Measurements from ENCODE around the gene FOXP1.

The FOXP1 gene

DNA sequence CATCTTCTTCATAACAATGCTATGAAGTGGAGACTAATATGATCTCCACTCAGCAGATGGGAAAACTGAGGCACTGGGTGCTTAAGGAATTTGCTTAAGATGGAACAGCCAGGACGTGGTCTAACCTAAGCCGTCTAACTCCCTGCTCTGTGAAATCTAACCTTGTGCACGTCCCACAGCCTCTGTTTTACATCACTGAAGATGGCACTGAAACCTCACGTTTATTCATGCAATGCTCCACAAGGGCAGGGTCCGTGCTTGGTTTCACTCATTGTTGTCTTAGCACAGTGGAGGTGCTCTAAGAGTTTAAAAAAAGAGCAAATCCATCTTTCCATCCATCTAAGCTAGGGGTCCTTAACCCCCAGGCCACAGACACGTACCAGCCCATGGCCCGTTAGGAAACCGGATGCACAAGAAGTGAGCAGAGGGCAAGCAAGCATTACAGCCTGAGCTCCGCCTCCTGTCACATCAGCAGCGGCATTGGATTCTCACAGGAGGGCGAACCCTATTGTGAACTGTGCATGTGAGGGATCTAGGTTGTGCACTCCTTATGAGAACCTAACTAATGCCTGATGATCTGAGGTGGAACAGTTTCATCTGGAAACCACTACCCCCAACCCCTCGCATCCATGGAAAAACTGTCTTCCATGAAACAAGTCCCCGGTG lies 118.0 kb downstream of the FOXP1 start:
- H3K27ac ChIP-seq: no peak overlapping the region
- TF ChIP-seq, protein P1, sequence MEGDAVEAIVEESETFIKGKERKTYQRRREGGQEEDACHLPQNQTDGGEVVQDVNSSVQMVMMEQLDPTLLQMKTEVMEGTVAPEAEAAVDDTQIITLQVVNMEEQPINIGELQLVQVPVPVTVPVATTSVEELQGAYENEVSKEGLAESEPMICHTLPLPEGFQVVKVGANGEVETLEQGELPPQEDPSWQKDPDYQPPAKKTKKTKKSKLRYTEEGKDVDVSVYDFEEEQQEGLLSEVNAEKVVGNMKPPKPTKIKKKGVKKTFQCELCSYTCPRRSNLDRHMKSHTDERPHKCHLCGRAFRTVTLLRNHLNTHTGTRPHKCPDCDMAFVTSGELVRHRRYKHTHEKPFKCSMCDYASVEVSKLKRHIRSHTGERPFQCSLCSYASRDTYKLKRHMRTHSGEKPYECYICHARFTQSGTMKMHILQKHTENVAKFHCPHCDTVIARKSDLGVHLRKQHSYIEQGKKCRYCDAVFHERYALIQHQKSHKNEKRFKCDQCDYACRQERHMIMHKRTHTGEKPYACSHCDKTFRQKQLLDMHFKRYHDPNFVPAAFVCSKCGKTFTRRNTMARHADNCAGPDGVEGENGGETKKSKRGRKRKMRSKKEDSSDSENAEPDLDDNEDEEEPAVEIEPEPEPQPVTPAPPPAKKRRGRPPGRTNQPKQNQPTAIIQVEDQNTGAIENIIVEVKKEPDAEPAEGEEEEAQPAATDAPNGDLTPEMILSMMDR (conservative IDR thresholded peaks at IDR 0.05): no peak

DNA sequence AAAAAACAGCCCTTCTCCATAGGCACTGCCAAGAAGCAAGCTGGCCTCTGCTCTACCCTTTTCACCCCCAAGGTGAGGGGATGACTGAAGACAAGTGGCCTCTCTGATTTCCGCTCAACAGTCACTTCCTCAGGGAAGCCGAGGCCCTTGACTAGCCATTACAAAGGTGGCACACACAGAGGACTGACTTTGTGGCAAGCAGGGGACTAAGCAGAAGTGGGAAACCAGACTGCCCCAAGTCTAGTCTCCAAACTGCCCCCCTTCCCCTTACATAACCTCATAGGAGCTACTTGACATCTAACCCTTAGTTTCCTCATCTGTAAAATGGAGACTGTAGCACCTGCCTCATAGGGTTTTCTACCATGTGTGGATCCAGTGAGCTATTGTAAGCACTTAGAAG lies 118.9 kb downstream of the FOXP1 start:
- H3K27ac ChIP-seq: no peak overlapping the region
- TF ChIP-seq, protein P1 (conservative IDR thresholded peaks at IDR 0.05): no peak

DNA sequence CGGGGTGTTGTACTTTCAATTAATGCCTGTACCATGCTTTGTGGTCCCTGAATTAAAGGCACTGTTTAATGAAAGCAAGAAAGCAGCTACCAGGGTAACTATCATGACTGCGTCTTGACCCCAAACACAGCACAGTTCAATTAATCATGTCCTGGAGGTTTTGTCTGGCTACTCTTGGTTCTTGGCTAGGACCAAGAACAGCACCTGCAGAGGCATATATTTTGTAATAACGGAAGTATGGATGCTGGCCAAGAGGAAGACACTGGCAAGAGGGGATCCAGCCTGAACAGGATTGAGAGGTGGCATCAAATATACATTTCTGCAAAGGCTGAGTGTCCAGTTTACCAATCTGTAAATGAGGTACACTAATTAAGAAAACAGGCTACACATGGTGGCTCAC lies 119.9 kb downstream of the FOXP1 start:
- TF ChIP-seq, protein P1 (conservative IDR thresholded peaks at IDR 0.05): no peak
- H3K27ac ChIP-seq: no peak overlapping the region

DNA sequence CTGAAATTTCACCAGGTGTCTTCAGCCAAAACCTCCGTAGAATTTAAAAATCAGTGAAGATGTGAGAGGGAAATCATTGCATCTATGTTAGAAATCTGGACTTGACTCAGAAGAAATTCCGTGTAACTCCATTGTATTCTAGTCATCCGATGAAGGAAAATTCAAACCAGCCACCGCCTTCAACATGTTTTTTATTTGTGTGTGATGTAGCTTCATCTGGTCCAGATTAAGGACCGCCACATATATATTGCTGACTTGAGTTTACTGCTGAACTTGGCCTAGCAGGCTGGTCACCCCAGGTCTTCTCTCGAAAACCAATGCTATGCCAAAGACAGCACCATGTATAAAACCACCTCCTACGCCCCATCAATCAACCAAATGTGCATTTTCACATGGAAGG lies 120.9 kb downstream of the FOXP1 start:
- TF ChIP-seq, protein P1 (conservative IDR thresholded peaks at IDR 0.05): no peak
- no peak overlapping the region for H3K27ac ChIP-seq

DNA sequence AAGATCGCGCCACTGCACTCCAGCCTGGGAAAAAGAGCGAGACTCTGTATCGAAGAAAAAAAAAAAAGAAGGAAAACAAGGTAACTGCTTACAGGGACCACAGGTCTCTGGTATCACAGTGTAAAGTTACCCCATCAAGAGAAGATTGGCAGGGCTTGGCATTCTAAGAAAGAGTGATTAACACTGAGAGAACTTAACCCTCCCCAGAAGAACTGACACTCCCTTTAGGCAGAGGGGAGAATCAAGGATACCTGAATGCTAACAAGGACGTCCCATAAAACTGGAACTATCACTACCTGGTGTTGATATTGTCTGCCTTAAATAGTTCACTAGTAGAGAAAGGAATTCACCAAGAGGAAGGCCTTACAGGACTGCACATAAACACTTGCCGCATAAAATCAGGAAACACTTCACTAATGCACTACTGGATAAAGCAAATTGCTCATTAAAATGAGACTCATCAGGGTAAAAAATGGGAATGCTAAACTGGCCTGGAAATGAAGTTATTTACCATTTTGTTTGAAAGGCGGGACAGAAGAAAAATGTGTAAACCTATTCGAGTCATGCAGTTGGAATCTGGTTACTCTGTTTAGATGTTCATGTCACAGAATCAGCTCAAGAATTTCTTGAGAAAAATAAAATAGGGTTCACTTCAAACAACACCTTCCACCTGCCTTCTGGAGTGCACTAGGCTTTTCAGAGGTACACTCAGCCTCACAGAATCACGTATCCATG lies 121.6 kb downstream of the FOXP1 start:
- TF ChIP-seq, protein P1 (conservative IDR thresholded peaks at IDR 0.05): no peak
- no peak overlapping the region for H3K27ac ChIP-seq

DNA sequence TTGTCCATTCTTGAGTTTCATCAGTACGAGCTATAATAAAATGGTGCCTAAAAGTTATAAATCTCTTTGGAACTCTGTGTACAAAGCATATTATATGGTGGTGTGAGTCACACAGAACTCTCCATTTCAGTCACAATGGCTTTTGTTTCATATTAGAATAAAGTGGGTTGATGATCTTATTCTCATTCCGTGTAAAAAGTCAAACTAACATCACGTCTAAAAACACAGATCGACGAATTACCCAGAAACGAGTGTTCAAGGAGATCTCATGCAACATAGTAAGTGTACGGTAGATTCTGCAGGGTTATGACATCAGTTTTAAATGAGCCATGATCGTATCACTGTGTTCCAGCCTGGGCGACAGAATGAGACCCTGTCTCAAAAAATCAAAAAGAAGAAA lies 122.4 kb downstream of the FOXP1 start:
- TF ChIP-seq, protein P1 (conservative IDR thresholded peaks at IDR 0.05): no peak
- no peak overlapping the region for H3K27ac ChIP-seq

DNA sequence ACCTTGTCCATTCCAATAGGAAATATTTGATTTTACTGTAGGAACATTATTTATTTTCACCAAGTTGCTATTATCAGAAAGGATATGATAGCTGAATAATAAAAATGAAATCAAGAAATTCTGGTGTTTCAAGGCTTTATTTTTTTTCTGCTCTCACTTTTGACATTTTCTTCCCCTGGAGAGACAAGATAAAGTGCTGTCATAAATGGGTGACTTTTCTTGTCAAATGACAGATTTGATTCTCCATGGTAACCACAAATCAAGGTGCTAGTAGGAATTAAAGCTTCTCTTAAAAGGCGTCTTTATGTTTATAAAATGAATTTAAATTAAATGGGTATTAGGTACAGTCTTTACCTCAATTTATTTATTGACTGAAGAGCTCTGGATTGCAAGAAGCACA lies 124.6 kb downstream of the FOXP1 start:
- TF ChIP-seq, protein P1 (conservative IDR thresholded peaks at IDR 0.05): no peak
- no peak overlapping the region for H3K27ac ChIP-seq

Data from VCaP (cell line).